Fibroblast of gingiva (primary cell): Measurements from ENCODE around the gene SAMM50.

Source experiments
- DNase-seq: peaks from one replicate; pipeline ENCODE4 v3.0.0-alpha.2; 2011; ENCODE audit warnings: low read depth

SAMM50 gene

DNA sequence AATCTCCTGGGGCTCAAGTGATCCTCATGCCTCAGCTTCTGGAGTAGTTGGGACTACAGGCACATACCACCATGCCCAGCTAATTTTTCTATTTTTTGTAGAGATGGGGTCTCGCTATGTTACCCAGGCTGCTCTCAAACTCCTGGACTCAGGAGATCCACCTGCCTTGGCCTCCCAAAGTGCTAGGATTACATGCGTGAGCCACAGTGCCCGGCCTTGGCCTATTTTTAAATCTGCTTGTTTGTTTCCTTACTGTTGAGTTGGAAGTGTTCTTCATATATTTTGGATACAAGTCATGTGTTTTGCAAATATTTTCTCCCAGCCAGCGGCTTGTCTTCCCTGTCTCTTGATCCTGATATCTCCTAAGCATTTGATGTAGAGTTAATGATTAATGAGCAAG, 73.8 kb downstream of the SAMM50 start:
- DNase-seq: no peak

DNA sequence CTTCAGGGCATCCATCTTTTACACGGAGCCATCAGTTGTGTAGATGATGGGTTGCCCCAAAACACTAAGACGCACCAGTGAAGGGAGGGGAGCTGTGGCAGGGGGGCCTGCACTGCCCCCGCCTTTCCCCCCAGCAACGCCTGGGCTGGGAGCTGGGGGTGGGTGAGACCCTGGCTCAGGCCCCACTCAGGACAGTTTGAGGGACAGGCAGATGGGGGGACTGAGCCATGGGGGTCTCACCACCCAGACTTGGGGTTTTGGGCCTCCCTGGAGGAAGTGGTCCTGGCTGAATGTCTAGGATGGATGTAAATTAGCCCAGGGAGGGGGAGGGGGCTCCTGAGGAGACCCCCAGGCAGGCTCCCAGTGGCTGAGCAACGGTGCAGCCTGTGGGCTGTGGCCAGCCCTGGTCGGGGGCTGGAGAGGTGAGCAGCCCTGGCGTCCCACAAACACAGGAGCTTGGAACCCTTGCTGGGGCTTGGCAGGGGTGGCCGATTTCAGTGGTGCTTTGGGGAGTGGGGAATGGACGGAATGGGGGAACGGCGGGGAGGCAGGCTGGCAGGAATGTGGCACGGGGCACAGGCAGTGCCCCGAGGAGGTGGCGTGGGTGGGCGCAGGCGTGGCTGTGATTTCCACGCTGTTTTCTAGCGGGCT, 74.9 kb downstream of the SAMM50 start:
- no peak for DNase-seq

GRCh38 chr22:44030702-44031082, 75.5 kb downstream of the SAMM50 start:
- DNase-seq: no peak

- no peak for DNase-seq
Observed at GRCh38 chr22:44031158-44031952, 76.1 kb downstream of the SAMM50 start.

- peak; percentile 64 for DNase-seq
Observed at GRCh38 chr22:44032126-44032730, 77.0 kb downstream of the SAMM50 start.

GRCh38 chr22:44033287-44033686, 78.0 kb downstream of the SAMM50 start:
- no peak for DNase-seq

DNA sequence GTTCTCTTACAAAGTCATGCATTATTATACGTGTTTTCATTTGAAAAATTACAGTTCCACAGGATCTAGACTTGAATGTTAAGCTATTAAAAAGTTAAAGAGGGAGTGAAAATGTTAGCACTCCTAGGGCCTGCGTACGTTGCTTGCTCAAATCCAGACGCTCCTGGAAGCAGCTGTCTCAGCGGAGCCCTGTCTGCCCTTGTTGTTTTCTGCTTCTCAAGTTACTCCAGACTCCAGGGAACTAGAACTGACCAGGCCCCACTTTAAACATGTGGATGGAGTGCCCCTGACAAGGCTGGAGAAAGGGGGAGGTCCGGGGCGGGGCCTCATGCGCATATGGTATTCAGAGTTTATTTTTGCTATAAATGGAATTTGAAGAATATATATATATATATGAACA, 78.5 kb downstream of the SAMM50 start:
- DNase-seq: no peak

DNA sequence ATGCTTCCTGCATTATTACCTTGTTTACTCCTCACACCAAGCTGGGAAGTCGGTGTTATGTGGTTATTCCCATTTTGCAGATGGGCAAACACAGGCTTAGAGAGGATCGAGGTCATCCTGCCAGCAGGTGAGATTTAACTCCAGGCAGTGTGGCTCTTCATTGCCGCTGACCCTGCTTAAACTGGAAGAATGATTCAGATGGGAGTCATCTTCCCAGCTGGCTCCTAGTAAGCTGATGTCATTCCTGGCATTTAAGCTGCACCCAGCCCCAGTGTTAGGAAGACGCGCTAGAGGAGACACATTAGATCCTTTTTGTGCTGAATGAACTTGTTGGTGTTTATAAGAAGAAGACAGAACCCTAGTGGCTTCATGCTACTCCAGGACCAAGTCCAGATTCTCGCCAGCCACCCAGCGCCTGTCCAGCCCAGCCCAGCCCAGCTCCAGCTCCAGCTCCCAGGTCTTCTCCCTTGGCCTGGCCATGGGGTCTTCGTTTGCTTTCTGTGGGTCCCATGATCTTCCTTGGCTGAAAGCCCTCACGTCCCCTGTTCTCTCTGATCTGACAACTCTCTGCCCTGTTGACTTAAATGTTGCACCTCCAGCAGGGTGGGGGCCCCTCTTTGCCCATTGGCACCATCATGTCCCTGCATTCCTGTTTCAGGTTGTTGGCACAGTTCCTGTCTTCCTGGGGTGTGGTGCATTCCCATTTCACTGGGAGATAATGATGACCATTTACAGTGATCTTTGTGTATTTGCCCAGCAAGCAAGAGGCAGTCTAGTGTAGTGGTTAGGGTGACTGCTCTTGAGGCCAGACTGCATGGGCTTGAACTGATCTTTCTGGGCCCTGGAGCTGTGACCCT, 82.5 kb downstream of the SAMM50 start:
- DNase-seq: peak; percentile 86

- DNase-seq: no peak
Observed at GRCh38 chr22:44039566-44040171, 84.4 kb downstream of the SAMM50 start.

DNA sequence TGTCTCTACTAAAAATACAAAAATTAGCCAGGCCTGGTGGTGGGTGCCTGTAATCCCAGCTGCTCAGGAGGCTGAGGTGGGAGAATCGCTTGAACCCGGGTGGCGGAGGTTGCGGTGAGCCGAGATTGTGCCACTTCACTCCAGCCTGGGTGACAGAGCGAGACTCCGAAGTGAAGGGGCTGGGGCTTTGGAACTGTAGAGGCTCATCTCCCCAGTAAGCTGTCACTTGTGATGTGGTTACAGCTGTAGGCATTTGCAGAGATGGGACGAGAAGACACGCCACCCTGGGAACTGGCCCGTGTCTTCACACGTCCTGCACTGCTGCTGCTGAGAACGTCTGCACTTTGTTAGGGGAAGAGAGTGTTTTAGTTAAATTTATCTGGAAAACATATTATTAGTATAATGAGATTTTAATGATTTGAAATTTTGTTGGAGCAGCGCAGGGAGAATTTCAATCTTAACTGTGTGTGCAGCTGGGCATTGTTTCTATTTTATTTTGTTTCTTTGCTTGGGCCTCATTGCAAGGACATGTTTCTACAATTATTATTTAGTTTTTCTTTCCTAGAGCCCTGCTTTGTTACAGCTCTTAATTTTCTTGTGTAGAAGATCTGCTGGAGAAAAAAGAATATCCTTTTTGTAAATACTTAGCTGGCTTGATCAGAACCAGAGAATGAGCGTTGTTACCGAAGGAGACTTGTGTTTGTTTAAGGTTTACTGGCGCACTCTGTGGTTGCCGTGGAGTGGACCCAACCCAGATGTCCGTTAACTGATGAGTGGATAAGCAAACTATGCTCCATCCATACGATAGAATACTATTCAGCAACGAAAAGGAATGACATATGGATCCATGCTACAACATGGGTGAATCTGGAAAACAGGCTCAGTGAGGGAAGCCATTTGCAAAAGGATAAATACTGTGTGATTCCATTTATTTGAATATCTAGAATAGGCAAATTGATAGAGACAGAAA, 87.3 kb downstream of the SAMM50 start:
- DNase-seq: peak; percentile 48

GRCh38 chr22:44045145-44045544, 89.9 kb downstream of the SAMM50 start:
- peak; percentile 59 for DNase-seq
